GM12878 (cell line): Measurements from ENCODE around the gene KIR3DL2.
"Not testable (repeated sequence)": the region's sequence is repeated elsewhere in the genome, so short reads cannot be mapped to it uniquely, and the experiment has no call there.

Experiments
- POLR2AphosphoS5 ChIP-seq: IDR thresholded peaks from 2 replicates; pipeline ENCODE4 v1.6.1; 2011; ENCODE audit warnings: mild to moderate bottlenecking, low read length, inconsistent platforms
- TF ChIP-seq, protein P1 (sequence below): fragments of 450-650 bp; formaldehyde crosslinking; IDR thresholded peaks from 2 replicates; pipeline ENCODE4 v1.4.0; 2020; ENCODE audit warnings: mild to moderate bottlenecking, moderate library complexity

GRCh38 chr19:54863459-54863858 lies 13.2 kb downstream of the KIR3DL2 start:
- TF ChIP-seq, protein P1, sequence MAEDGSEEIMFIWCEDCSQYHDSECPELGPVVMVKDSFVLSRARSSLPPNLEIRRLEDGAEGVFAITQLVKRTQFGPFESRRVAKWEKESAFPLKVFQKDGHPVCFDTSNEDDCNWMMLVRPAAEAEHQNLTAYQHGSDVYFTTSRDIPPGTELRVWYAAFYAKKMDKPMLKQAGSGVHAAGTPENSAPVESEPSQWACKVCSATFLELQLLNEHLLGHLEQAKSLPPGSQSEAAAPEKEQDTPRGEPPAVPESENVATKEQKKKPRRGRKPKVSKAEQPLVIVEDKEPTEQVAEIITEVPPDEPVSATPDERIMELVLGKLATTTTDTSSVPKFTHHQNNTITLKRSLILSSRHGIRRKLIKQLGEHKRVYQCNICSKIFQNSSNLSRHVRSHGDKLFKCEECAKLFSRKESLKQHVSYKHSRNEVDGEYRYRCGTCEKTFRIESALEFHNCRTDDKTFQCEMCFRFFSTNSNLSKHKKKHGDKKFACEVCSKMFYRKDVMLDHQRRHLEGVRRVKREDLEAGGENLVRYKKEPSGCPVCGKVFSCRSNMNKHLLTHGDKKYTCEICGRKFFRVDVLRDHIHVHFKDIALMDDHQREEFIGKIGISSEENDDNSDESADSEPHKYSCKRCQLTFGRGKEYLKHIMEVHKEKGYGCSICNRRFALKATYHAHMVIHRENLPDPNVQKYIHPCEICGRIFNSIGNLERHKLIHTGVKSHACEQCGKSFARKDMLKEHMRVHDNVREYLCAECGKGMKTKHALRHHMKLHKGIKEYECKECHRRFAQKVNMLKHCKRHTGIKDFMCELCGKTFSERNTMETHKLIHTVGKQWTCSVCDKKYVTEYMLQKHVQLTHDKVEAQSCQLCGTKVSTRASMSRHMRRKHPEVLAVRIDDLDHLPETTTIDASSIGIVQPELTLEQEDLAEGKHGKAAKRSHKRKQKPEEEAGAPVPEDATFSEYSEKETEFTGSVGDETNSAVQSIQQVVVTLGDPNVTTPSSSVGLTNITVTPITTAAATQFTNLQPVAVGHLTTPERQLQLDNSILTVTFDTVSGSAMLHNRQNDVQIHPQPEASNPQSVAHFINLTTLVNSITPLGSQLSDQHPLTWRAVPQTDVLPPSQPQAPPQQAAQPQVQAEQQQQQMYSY (CRISPR knock-in tag), result not testable (repeated sequence)
- not testable (repeated sequence) for TF ChIP-seq POLR2AphosphoS5
